ENCODE data around the gene METTL4.

DNA sequence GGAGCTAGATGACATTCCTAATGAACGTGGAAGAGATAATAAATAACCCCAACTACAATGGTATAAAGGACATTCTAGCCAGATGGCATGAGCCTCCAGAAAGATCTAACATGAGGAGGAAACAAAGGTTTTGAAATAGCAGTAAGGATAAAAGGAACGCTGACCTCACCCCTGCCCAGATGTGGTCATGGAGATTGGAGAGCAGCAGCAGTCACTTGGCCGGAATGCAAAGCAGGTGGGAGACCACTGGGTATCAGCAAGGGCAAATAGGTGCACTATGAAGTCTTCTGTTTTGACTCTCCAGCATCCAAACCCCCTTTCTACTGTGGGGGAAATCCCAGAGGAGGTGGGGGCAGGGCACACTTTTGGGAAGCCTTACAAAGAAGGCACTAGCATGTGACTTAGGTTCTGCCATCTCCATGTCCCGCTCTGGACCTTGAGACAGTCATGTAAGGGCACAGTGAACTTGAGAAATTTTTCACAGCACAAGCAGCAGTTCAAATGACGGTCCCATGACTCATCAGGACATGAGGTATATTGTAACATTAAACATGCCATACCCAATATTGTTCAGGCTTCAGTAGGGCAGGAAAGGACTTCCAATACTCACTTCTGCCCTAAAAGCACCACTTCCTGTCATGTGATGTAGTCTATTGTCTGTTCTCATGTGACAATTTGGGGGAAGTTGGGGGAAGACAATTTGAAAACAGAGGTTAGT lies 55.2 kb downstream of the METTL4 start:
- TF ChIP-seq POLR2AphosphoS5 (IDR thresholded peaks at IDR 0.05; ENCODE audit: low read depth, low read length) = no peak
- TF ChIP-seq POLR2A (IDR thresholded peaks at IDR 0.05; ENCODE audit: low read depth, low read length) = no peak
- no peak for TF ChIP-seq TAF1 (IDR thresholded peaks at IDR 0.05; ENCODE audit: low read depth, low read length)
